ENCODE data around the gene HUNK.
"Not testable (repeated sequence)": the region's sequence is repeated elsewhere in the genome, so short reads cannot be mapped to it uniquely, and the experiment has no call there.

HUNK gene

GRCh38 chr21:31872452-31873274, at the start of gene HUNK:
Gene HUNK (plus strand): TSS chr21:31873020. CDS start chr21:31873675, 655 bp downstream.
- DNase-seq = peak; percentile 64

GRCh38 chr21:31829736-31830472, 42.9 kb upstream of the HUNK start:
- DNase-seq = no peak

- DNase-seq = no peak
Observed at GRCh38 chr21:31830701-31831100, 42.1 kb upstream of the HUNK start.

- no peak for DNase-seq
Observed at GRCh38 chr21:31837041-31837440, 35.8 kb upstream of the HUNK start.

- DNase-seq = no peak
Observed at GRCh38 chr21:31837618-31838390, 35.0 kb upstream of the HUNK start.

- DNase-seq = no peak
Observed at GRCh38 chr21:31838586-31839355, 34.0 kb upstream of the HUNK start.

GRCh38 chr21:31844206-31844605, 28.6 kb upstream of the HUNK start:
- DNase-seq = no peak

GRCh38 chr21:31845151-31845729, 27.6 kb upstream of the HUNK start:
- no peak for DNase-seq

GRCh38 chr21:31846690-31847089, 26.1 kb upstream of the HUNK start:
- DNase-seq = no peak

- DNase-seq = no peak
Observed at GRCh38 chr21:31847761-31848160, 25.1 kb upstream of the HUNK start.

- DNase-seq = no peak
Observed at GRCh38 chr21:31848326-31848985, 24.4 kb upstream of the HUNK start.

- DNase-seq = no peak
Observed at GRCh38 chr21:31850886-31851285, 21.9 kb upstream of the HUNK start.

- no peak for DNase-seq
Observed at GRCh38 chr21:31855180-31855579, 17.6 kb upstream of the HUNK start.

- DNase-seq = no peak
Observed at GRCh38 chr21:31857096-31857495, 15.7 kb upstream of the HUNK start.

- not testable (repeated sequence) for DNase-seq
Observed at GRCh38 chr21:31857631-31858030, 15.2 kb upstream of the HUNK start.

GRCh38 chr21:31860851-31861250, 12.0 kb upstream of the HUNK start:
- DNase-seq = no peak

- no peak for DNase-seq
Observed at GRCh38 chr21:31862078-31862477, 10.7 kb upstream of the HUNK start.

- peak; percentile 44 for DNase-seq
Observed at GRCh38 chr21:31865429-31865970, 7.3 kb upstream of the HUNK start.

- peak; percentile 88 for DNase-seq
Observed at GRCh38 chr21:31866077-31866511, 6.7 kb upstream of the HUNK start.

GRCh38 chr21:31869750-31870149, 3.1 kb upstream of the HUNK start:
- DNase-seq = peak; percentile 17

GRCh38 chr21:31870472-31871193, 2.2 kb upstream of the HUNK start:
- no peak for DNase-seq
